A673 (cell line): ENCODE results near the gene FBXL22.

Source experiments
- EZH2 ChIP-seq: fragments of 200-600 bp; sonication (generic); IDR thresholded peaks from 2 replicates; pipeline ENCODE4 v1.6.1; 2017; ENCODE audit warnings: borderline replicate concordance, low read depth, mild to moderate bottlenecking, mixed read lengths, antibody characterized with exemption, low read length; ENCODE audit not compliant: poor library complexity, severe bottlenecking
- TF ChIP-seq, protein P1 (sequence below): fragments of 300-800, 200-600 bp; sonication (generic); conservative IDR thresholded peaks from 2 replicates; pipeline ENCODE4 v1.5.1; 2017; ENCODE audit warnings: low read depth, mild to moderate bottlenecking, antibody characterized with exemption, low read length, moderate library complexity, mixed read lengths

DNA sequence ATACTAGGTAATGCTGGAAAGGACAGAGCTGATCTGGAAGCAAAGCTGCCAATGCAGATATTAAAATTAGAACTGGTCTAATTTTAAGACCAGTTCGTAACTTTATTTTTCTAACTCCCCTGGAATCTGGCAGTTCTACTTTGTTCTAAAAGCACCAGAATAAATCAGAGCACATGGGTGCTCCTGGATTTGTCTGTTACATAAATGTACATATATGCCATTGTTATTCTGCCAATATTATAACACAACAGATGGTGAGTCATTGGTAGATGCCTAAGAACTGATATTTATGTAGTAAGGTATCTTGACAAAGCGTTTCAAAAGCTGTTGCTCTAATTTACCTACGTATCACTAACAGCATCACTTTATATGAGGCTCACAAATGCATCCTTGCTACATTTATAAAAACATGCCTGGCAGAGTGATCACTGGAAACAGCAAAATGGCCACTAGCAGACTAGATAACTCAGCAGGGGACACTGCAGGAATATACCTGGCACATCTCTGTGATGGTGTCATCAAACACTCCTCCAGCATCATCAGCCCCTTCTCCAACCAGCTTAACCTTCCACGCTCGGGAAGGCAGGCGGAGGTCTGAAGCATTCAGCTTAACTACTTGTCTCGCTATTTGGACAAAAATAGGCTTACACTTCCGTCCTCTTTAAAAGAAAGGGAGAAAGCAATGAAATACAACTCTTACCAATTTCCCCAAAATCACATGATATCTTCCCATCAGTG lies 26.2 kb downstream of the FBXL22 start:
- no peak for TF ChIP-seq EZH2
- TF ChIP-seq, protein P1, sequence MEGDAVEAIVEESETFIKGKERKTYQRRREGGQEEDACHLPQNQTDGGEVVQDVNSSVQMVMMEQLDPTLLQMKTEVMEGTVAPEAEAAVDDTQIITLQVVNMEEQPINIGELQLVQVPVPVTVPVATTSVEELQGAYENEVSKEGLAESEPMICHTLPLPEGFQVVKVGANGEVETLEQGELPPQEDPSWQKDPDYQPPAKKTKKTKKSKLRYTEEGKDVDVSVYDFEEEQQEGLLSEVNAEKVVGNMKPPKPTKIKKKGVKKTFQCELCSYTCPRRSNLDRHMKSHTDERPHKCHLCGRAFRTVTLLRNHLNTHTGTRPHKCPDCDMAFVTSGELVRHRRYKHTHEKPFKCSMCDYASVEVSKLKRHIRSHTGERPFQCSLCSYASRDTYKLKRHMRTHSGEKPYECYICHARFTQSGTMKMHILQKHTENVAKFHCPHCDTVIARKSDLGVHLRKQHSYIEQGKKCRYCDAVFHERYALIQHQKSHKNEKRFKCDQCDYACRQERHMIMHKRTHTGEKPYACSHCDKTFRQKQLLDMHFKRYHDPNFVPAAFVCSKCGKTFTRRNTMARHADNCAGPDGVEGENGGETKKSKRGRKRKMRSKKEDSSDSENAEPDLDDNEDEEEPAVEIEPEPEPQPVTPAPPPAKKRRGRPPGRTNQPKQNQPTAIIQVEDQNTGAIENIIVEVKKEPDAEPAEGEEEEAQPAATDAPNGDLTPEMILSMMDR, result no peak
